Myometrial cell (primary cell): ENCODE data around the gene PRMT2. TPM values are rescaled to one million over a fixed set of nuclear protein-coding genes. Genes with fewer than 3 reads are reported as not detected.

Experiments
- total RNA-seq: library from RNA; depleted of rRNA; stranded (reverse); fragments of >200 nt; gene quantifications from 2 replicates; pipeline ENCODE4 v1.2.3, GENCODE V29; 2015

The PRMT2 gene
- 111 and 133 TPM in 2 replicates for total RNA-seq

GRCh38 chr21:46635324-46636180 is at the start of gene PRMT2:
Gene PRMT2 (plus strand): TSS chr21:46635674. CDS start chr21:46636952, 1,278 bp downstream.

GRCh38 chr21:46604975-46605766 is 30.3 kb upstream of the PRMT2 start, which contains the start of gene S100B:
Gene S100B (minus strand): TSS chr21:46605082. CDS start chr21:46602415, 2,667 bp downstream.

Other genes with a start within 250 kb of the PRMT2 start
- gene DIP2A, start 176.8 kb upstream of the PRMT2 start, total RNA-seq, result 17.6 and 19.7 TPM in 2 replicates
- gene S100B, start 30.6 kb upstream of the PRMT2 start, total RNA-seq, result not detected in 2 replicates